GM18526 (cell line): Measurements from ENCODE around the gene CLCN6.

ENCODE experiments used
- POLR2A ChIP-seq: IDR thresholded peaks from 3 replicates; pipeline ENCODE4 v1.6.1; 2011; ENCODE audit not compliant: insufficient read length; ENCODE audit errors: extremely low read depth

CLCN6 gene, protein sequence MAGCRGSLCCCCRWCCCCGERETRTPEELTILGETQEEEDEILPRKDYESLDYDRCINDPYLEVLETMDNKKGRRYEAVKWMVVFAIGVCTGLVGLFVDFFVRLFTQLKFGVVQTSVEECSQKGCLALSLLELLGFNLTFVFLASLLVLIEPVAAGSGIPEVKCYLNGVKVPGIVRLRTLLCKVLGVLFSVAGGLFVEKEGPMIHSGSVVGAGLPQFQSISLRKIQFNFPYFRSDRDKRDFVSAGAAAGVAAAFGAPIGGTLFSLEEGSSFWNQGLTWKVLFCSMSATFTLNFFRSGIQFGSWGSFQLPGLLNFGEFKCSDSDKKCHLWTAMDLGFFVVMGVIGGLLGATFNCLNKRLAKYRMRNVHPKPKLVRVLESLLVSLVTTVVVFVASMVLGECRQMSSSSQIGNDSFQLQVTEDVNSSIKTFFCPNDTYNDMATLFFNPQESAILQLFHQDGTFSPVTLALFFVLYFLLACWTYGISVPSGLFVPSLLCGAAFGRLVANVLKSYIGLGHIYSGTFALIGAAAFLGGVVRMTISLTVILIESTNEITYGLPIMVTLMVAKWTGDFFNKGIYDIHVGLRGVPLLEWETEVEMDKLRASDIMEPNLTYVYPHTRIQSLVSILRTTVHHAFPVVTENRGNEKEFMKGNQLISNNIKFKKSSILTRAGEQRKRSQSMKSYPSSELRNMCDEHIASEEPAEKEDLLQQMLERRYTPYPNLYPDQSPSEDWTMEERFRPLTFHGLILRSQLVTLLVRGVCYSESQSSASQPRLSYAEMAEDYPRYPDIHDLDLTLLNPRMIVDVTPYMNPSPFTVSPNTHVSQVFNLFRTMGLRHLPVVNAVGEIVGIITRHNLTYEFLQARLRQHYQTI

DNA sequence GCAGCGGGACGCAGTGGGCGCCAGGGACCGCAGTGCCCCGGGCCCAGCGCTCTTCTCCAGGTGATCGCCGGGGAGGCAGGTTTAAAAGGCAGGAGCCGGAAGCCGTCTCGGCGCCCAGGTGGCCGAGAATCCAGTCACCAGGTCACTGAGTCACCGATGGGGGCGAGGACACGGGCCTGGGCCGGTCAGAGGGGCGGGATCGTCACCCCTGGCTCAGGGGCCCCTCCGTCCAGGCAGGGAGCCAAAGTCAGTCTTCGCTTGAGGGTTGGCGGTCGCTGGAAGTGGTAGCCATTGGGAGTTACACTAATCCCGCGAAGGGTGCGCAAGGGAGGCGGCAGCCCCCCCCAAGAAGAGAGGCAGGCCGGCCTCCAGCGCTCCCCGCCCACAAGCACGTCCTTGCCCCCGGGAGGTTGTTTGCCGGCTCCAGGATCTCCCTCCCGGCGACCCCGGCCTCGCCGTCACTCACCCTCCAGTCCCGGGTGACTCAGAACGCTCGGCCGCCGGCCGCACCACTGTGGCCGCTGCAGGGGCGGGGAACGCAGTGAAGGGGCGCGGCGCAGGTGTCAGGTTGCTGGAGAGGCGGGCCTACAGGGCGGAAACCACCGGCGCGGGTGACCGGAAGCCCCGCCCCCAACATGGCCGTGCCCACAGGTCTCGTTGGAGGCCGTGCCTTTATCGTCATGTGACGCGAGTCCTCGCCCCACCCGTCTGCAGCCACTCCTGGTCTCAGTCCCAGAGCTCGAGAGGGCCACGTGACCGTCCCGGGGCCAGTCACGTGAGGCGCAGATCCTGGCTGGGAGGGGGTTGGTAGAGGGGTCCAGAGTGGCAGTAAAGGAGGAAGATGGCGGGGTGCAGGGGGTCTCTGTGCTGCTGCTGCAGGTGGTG is at the start of gene CLCN6, which contains the start of gene MTHFR:
Gene CLCN6 (plus strand): TSS at position 770 of the 885 bp plus-strand sequence. CDS start 72 bp downstream, at position 842.
Gene MTHFR (minus strand): TSS at position 543 of the 885 bp plus-strand sequence. CDS start 2,848 bp downstream, outside the sequence.
- peak; percentile 68 for TF ChIP-seq POLR2A

DNA sequence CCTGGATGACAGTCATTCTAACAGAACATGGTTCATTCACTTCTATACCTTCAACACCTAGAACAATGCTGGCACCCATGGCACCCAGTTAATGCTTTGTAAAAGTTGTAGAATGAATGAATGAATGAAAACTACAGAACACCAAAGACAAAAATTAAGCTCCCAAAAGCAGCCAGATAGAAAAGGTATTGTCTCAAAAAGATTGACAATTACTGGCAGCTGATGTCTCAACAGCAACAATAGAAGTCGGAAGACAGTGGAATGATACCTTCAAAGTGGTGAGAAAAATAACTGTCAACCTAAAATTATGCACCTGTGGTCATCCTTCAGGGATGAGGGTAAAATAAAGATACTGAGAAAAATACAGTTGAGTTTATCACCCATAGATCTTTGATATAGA is 48.9 kb upstream of the CLCN6 start:
- no peak for TF ChIP-seq POLR2A

DNA sequence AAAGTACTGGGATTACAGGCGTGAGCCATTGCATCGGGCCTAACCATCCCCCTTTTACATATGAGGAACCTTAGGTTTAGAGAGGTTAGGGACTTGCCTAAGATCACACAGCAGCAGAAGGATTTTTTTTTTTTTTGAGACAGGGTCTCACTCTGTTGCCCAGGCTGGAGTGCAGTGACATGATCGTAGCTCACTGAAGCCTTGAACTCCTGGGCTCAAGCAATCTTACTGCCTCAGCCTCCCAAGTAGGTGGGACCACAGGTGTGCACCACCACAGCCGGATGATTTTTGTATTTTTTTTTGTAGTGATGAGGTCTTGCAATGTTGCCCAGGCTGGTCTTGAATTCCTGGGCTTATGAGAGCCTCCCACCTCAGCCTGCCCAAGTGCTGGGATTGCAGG is 46.2 kb upstream of the CLCN6 start:
- TF ChIP-seq POLR2A: no peak

- no peak for TF ChIP-seq POLR2A
Measured at GRCh38 chr1:11761285-11761684, 44.7 kb upstream of the CLCN6 start.

DNA sequence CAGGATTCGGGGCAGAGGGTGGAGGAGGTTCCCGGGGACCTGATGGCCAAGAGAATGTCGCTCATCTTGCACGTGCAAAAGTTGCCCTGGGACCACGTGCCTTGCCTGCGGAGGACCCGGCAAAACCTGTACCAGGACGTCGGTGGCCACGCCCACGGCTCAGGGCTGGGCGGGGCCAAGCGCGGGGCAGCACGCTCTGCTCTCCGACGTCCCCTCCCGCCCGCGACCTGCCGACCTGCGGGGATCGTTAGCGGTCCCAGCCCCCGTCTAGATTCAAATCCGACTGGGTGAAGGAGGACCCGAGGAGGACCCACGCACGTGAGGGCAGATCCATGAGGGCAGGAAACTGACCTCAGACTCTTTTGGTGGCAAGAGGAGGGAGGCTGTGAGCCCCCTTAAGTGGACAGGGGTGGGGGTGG is 44.0 kb upstream of the CLCN6 start, which contains the start of gene C1orf167:
Gene C1orf167 (plus strand): TSS at position 206 of the 419 bp plus-strand sequence. CDS start 2,208 bp downstream, outside the sequence.
- no peak for TF ChIP-seq POLR2A

GRCh38 chr1:11764115-11764514 is 41.9 kb upstream of the CLCN6 start:
- no peak for TF ChIP-seq POLR2A

DNA sequence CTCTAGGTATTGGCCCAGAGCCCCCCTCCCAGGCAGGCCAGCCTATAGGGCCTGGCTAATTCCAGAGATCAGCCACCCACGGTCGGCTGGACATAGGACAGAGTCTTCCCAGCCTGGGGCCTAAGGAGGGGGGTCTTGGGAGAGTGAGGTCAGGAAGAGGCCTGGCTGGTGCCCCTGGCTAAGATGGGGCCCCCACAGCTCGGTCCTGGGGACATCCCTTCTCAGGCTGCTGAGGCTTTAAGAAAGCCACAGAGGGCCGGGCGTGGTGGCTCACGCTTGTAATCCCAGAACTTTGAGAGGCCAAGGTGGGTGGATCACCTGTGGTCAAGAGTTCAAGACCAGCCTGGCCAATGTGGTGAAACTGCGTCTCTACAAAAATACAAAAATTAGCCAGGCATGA is 41.5 kb upstream of the CLCN6 start:
- no peak for TF ChIP-seq POLR2A

- no peak for TF ChIP-seq POLR2A
Measured at GRCh38 chr1:11765661-11766428, 40.1 kb upstream of the CLCN6 start.

DNA sequence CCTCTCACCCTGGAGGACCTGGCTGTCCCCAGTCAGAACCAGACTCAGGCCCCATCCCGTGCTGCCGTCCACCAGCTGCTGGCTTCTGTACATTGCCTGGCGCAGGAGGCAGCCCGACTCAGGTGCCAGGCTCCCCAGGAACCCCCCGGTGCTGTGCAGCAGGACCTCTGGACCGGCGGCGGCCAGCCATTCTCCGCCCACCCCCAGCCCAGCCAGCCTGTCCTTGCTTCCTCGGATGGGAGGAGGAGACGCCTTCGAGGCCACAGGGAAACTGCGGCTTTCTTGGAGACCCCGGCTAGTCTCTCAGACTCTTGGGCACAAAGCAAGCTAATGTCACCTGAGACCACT is 39.6 kb upstream of the CLCN6 start:
- no peak for TF ChIP-seq POLR2A

DNA sequence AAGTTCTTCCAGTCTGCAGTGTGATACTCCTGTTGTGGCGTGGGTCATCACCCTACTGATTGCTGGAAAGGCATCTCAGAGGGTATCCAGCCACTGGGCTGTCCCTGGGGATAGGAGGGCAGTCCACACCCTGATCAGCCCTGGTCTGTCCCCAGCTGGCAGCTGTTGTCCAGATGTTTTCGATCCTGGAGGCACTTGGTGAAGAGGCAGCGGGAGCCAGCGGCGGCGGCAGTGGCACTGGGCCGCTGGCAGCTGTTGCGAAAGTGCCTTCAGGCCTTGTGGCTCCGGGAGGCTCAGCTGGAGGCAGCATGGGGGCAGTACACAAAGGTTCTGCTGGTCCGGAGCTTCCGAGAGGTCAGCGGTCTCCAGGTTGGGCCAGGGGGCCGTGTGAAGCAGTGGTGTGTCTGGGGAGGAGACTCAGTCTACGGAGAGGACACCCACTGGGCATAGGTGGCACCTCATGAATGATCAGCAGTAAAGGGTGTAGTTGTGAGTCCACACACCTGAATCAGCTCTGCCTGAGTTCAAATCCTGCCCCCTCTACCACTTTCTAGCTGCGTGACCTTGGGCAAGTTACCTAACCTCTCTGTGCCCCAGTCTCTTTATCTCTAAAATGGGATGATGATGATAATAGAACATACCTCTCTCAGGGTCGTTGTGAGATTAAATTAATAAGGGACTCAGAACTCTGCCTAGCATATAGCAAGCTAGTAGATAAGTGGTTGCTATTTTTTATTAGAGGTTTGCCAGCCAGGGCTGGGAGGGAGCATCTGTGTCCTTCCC is 37.9 kb upstream of the CLCN6 start:
- no peak for TF ChIP-seq POLR2A

- no peak for TF ChIP-seq POLR2A
Measured at GRCh38 chr1:11768821-11769220, 37.2 kb upstream of the CLCN6 start.

GRCh38 chr1:11769274-11769673 is 36.7 kb upstream of the CLCN6 start:
- TF ChIP-seq POLR2A: no peak

DNA sequence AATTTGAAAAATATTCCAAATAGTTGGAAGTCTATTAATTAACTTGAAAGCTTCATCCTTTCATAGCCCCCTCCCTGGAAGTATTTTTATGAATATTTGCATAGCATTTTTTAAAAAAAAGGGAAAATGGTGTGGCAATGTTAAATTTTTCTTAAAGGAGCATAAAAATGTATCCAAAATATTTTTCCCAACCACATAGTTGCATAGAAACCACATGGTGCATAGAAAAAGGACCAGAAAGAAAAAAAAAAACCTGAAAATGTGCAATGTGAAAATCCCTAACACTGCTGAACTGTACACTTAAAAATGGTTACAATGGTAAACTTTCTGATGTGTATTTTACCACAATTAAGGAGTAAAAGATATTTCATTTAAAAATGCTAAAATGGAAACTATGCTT is 36.0 kb upstream of the CLCN6 start:
- TF ChIP-seq POLR2A: no peak
